SK-N-SH (cell line): Measurements from ENCODE around the gene ZFP64. TPM values are rescaled to one million over a fixed set of nuclear protein-coding genes. Genes with fewer than 3 reads are reported as not detected.

Experiments
- CTCF ChIA-PET: fragments of 300-600, 350-600 bp; formaldehyde crosslinking; extraction: SDS; loops from one replicate; lab custom pipeline; 2021; lab: Yijun Ruan, JAX
- POLR2A ChIA-PET: fragments of 350-600 bp; sonication (Branson Sonifier 250); formaldehyde crosslinking; extraction: SDS; loops from one replicate; lab custom pipeline; 2020; ENCODE audit warnings: antibody characterized with exemption, inconsistent platforms; lab: Yijun Ruan, JAX
- DNase-seq: peaks from one replicate; pipeline ENCODE4 v3.0.0; 2012
- H2AFZ ChIP-seq: fragments of 200-600 bp; sonication (generic); 2 replicates; pipeline ENCODE4 v1.8.1; 2016; ENCODE audit warnings: antibody characterized with exemption, mild to moderate bottlenecking, low read depth
- H3F3A ChIP-seq: fragments of 200-600 bp; sonication (generic); replicated peaks from 2 replicates; pipeline ENCODE3; 2016; ENCODE audit warnings: antibody characterized with exemption, mild to moderate bottlenecking; ENCODE audit not compliant: insufficient read depth
- H3K27ac ChIP-seq, 2 experiments: fragments of 200-500 bp in 1 of 2; fragments of 200-600 bp in 1 of 2; sonication (Bioruptor generic) in 1 of 2; sonication (generic), shearing (Covaris generic) in 1 of 2; 2 replicates each; pipeline versions ENCODE4 v1.5.1 to v1.6.1; 2014 to 2016; ENCODE audit warnings: low read depth in 2 of 2, inconsistent platforms in 1 of 2, low read length in 1 of 2, mild to moderate bottlenecking in 1 of 2, mixed read lengths in 1 of 2
- H3K27me3 ChIP-seq: fragments of 200-600 bp; sonication (generic), shearing (Covaris generic); 2 replicates; pipeline ENCODE4 v1.6.1; 2016; ENCODE audit warnings: mixed run types; ENCODE audit not compliant: insufficient read depth
- H3K36me3 ChIP-seq, 2 experiments: fragments of 200-500 bp in 1 of 2; fragments of 200-600 bp in 1 of 2; sonication (Bioruptor generic) in 1 of 2; sonication (generic) in 1 of 2; replicated peaks in 1 of 2; 2 replicates each; pipeline versions ENCODE3 to v1.5.1; 2014 to 2016; ENCODE audit warnings: low read length in 1 of 2, mild to moderate bottlenecking in 1 of 2; ENCODE audit not compliant: insufficient read depth in 2 of 2, control insufficient read depth in 1 of 2
- H3K4me1 ChIP-seq, 2 experiments: fragments of 200-500 bp in 1 of 2; fragments of 200-600 bp in 1 of 2; sonication (Bioruptor generic) in 1 of 2; sonication (generic), shearing (Covaris generic) in 1 of 2; 2 replicates each; pipeline versions ENCODE4 v1.5.1 to v1.6.1; 2014 to 2016; ENCODE audit warnings: low read depth in 1 of 2, low read length in 1 of 2, mixed run types in 1 of 2; ENCODE audit not compliant: insufficient read depth in 2 of 2, control insufficient read depth in 1 of 2
- H3K4me2 ChIP-seq: fragments of 200-600 bp; sonication (generic), shearing (Covaris generic); 2 replicates; pipeline ENCODE4 v1.6.1; 2017; ENCODE audit warnings: mixed run types
- H3K4me3 ChIP-seq, 2 experiments: fragments of 200-500 bp in 1 of 2; fragments of 200-600 bp in 1 of 2; sonication (Bioruptor generic) in 1 of 2; sonication (generic), shearing (Covaris generic) in 1 of 2; 2 replicates each; pipeline versions ENCODE4 v1.5.1 to v1.8.1; 2014 to 2016; ENCODE audit warnings: low read depth in 2 of 2, inconsistent platforms in 1 of 2, low read length in 1 of 2, mild to moderate bottlenecking in 1 of 2, mixed read lengths in 1 of 2, moderate library complexity in 1 of 2
- H3K79me2 ChIP-seq: fragments of 200-600 bp; sonication (generic); 2 replicates; pipeline ENCODE4 v1.8.1; 2017; ENCODE audit warnings: mild to moderate bottlenecking; ENCODE audit not compliant: insufficient read depth
- H3K9ac ChIP-seq: fragments of 200-600 bp; sonication (generic); 2 replicates; pipeline ENCODE4 v1.6.1; 2017; ENCODE audit warnings: mixed run types
- H3K9me2 ChIP-seq: fragments of 200-600 bp; sonication (generic); 2 replicates; pipeline ENCODE4 v1.6.1; 2017; ENCODE audit warnings: mixed run types
- H3K9me3 ChIP-seq: fragments of 200-600 bp; sonication (generic); 2 replicates; pipeline ENCODE4 v1.6.1; 2017; ENCODE audit warnings: mixed run types, mild to moderate bottlenecking, moderate library complexity
- H4K20me1 ChIP-seq: fragments of 200-600 bp; sonication (generic); 2 replicates; pipeline ENCODE4 v1.6.1; 2017; ENCODE audit warnings: mild to moderate bottlenecking, mixed run types; ENCODE audit not compliant: insufficient read depth
- CHD2 ChIP-seq: fragments of 150-350 bp; IDR thresholded peaks from 2 replicates; pipeline ENCODE4 v1.6.1; 2018; ENCODE audit warnings: low read length; ENCODE audit not compliant: partially characterized antibody
- ELF1 ChIP-seq: IDR thresholded peaks from 2 replicates; pipeline ENCODE4 v1.4.0; 2012
- FOSL2 ChIP-seq: IDR thresholded peaks from 2 replicates; pipeline ENCODE4 v1.4.0; 2012; ENCODE audit warnings: low read depth, mild to moderate bottlenecking, moderate library complexity, borderline replicate concordance
- FOXJ3 ChIP-seq: sonication (generic); formaldehyde crosslinking; IDR thresholded peaks from 2 replicates; pipeline ENCODE4 v1.5.1; 2020; ENCODE audit warnings: mild to moderate bottlenecking, missing genetic modification reagents
- FOXM1 ChIP-seq: IDR thresholded peaks from 2 replicates; pipeline ENCODE4 v1.4.0; 2012; ENCODE audit warnings: low read depth, mild to moderate bottlenecking
- GATA2 ChIP-seq: sonication (generic); formaldehyde crosslinking; IDR thresholded peaks from 2 replicates; pipeline ENCODE4 v1.5.0; 2020; ENCODE audit warnings: mild to moderate bottlenecking, missing genetic modification reagents
- JUND ChIP-seq: IDR thresholded peaks from 2 replicates; pipeline ENCODE4 v1.4.0; 2012
- MXI1 ChIP-seq: IDR thresholded peaks from 2 replicates; pipeline ENCODE4 v1.6.1; 2012; ENCODE audit warnings: mild to moderate bottlenecking, low read depth, low read length, improper control_type of control experiment
- POLR2AphosphoS5 ChIP-seq: IDR thresholded peaks from 2 replicates; pipeline ENCODE4 v1.6.1; 2012; ENCODE audit warnings: low read depth, low read length
- RCOR1 ChIP-seq: fragments of 150-350 bp; IDR thresholded peaks from 2 replicates; pipeline ENCODE4 v1.6.1; 2017; ENCODE audit warnings: antibody characterized with exemption, low read length
- RFX5 ChIP-seq: IDR thresholded peaks from 2 replicates; pipeline ENCODE4 v1.6.1; 2012; ENCODE audit warnings: mild to moderate bottlenecking, improper control_type of control experiment, low read length
- RXRA ChIP-seq: IDR thresholded peaks from 2 replicates; pipeline ENCODE4 v1.4.0; 2012; ENCODE audit warnings: low read depth, mild to moderate bottlenecking, borderline replicate concordance
- TCF12 ChIP-seq: IDR thresholded peaks from 2 replicates; pipeline ENCODE4 v1.4.0; 2012
- YY1 ChIP-seq: IDR thresholded peaks from 2 replicates; pipeline ENCODE4 v1.4.0; 2012; ENCODE audit warnings: low read depth, mild to moderate bottlenecking
- WGBS: methylation state at CpG from one replicate; pipeline ENCODE4 v1.1.6; 2017; ENCODE audit warnings: low lambda C conversion rate; 5-methylcytosine and 5-hydroxymethylcytosine counted together
- polyA plus RNA-seq, 3 experiments: library from polyadenylated mRNA; depleted of rRNA; stranded (reverse); fragments of >200 nt; gene quantifications; 2 replicates each; pipeline ENCODE4 v1.2.3, GENCODE V29; 2012
- TF ChIP-seq, protein P1 (sequence below): IDR thresholded peaks from 2 replicates; pipeline ENCODE4 v1.4.0; 2012; ENCODE audit warnings: low read depth, borderline replicate concordance
- TF ChIP-seq, protein P2 (sequence below): IDR thresholded peaks from 2 replicates; pipeline ENCODE4 v1.4.0; 2012; ENCODE audit warnings: low read depth, borderline replicate concordance
- TF ChIP-seq, protein P3 (sequence below): fragments of 150-350 bp; IDR thresholded peaks from 2 replicates; pipeline ENCODE4 v1.6.1; 2017; ENCODE audit warnings: antibody characterized with exemption, low read length, low read depth, borderline replicate concordance

ZFP64 gene
- polyA plus RNA-seq, 1 of the 3 experiments (the other 2 are of a cell fraction): 12.8 TPM

DNA sequence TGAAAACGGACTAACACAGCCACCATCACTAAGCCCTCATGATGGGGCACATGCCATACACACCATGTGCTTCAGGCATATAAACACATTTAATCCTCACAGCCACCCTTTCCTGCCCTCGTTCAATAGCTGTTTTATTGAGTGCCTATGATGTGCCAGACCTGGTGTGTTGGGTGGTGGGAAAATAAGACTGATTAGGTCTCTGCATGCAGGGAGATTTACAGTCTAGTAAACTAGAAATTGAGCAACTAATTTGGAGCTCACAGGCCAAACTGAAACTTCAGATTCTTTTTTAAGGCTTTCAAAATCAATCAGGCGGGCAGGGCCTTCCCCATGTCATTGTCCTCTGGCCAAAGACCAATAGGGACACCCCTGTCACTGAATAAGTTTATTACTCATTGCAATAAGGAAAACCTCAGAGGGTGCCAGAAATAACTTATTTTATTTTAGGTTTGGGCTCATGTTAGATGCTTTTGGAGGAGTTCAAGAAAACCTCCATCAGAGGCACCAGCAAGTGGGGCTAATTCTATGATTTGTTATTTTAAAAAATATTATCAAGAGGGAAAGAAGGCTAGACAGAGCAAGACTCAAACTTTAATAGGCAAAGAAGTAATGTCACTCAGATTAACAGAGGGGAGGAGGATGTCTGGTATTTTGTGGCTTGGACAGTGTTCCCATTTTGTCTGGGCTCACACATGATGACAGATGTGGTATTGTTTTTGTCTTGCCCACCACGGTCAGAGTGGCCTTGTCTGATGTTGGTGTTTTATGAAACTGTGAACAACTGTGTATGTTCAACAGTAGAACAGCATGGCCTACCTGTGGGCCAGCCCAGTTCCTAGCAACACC is 12.0 kb downstream of the ZFP64 start:
- no peak for TF ChIP-seq FOXJ3 (CRISPR knock-in tag)
- TF ChIP-seq, protein P1, sequence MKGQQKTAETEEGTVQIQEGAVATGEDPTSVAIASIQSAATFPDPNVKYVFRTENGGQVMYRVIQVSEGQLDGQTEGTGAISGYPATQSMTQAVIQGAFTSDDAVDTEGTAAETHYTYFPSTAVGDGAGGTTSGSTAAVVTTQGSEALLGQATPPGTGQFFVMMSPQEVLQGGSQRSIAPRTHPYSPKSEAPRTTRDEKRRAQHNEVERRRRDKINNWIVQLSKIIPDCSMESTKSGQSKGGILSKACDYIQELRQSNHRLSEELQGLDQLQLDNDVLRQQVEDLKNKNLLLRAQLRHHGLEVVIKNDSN: no peak
- no peak for TF ChIP-seq ELF1
- TF ChIP-seq RXRA: no peak
- TF ChIP-seq MXI1: no peak
- TF ChIP-seq POLR2AphosphoS5: no peak
- no peak for TF ChIP-seq FOXM1
- no peak for TF ChIP-seq YY1
- TF ChIP-seq, protein P2, sequence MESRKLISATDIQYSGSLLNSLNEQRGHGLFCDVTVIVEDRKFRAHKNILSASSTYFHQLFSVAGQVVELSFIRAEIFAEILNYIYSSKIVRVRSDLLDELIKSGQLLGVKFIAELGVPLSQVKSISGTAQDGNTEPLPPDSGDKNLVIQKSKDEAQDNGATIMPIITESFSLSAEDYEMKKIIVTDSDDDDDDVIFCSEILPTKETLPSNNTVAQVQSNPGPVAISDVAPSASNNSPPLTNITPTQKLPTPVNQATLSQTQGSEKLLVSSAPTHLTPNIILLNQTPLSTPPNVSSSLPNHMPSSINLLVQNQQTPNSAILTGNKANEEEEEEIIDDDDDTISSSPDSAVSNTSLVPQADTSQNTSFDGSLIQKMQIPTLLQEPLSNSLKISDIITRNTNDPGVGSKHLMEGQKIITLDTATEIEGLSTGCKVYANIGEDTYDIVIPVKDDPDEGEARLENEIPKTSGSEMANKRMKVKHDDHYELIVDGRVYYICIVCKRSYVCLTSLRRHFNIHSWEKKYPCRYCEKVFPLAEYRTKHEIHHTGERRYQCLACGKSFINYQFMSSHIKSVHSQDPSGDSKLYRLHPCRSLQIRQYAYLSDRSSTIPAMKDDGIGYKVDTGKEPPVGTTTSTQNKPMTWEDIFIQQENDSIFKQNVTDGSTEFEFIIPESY: no peak
- no peak for TF ChIP-seq RCOR1
- TF ChIP-seq TCF12: no peak
- TF ChIP-seq CHD2: no peak
- TF ChIP-seq GATA2 (CRISPR knock-in tag): no peak
- no peak for TF ChIP-seq JUND
- TF ChIP-seq RFX5: no peak
- TF ChIP-seq, protein P3, sequence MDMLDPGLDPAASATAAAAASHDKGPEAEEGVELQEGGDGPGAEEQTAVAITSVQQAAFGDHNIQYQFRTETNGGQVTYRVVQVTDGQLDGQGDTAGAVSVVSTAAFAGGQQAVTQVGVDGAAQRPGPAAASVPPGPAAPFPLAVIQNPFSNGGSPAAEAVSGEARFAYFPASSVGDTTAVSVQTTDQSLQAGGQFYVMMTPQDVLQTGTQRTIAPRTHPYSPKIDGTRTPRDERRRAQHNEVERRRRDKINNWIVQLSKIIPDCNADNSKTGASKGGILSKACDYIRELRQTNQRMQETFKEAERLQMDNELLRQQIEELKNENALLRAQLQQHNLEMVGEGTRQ: no peak
- TF ChIP-seq FOSL2: no peak
- TF ChIP-seq, all 33 proteins: peak for 0
- H3K27me3 ChIP-seq: no peaks in the 10 kb centered on the region
- CTCF ChIA-PET: interaction anchor here (1.0 to 1.2 kb wide), 2 partner anchors 12 to 20 kb away, joined by 3 to 4 read pairs; partner anchors contain the start of gene ZFP64
- H3K9me2 ChIP-seq: no peaks in the 10 kb centered on the region
- H3K9ac ChIP-seq: no peak overlapping the region
- H3K79me2 ChIP-seq: no peaks in the 10 kb centered on the region
- no peak overlapping the region for H3K4me2 ChIP-seq
- H4K20me1 ChIP-seq: no peaks in the 10 kb centered on the region
- no peak overlapping the region for H2AFZ ChIP-seq
- no peak for DNase-seq
- H3K4me3 ChIP-seq: no peak overlapping the region
- 95% methylated on average over 4 of the region's 4 CpGs for WGBS
- POLR2A ChIA-PET: no interaction called here
- no peaks in the 10 kb centered on the region for H3F3A ChIP-seq
- no peaks in the 10 kb centered on the region for H3K4me1 ChIP-seq
- no peak overlapping the region for H3K27ac ChIP-seq
- peaks cover 5 to 23% of the 10 kb centered on the region in 2 experiments for H3K36me3 ChIP-seq
- no peaks in the 10 kb centered on the region for H3K9me3 ChIP-seq
